ENCODE data around the gene KIF19.

The KIF19 gene

DNA sequence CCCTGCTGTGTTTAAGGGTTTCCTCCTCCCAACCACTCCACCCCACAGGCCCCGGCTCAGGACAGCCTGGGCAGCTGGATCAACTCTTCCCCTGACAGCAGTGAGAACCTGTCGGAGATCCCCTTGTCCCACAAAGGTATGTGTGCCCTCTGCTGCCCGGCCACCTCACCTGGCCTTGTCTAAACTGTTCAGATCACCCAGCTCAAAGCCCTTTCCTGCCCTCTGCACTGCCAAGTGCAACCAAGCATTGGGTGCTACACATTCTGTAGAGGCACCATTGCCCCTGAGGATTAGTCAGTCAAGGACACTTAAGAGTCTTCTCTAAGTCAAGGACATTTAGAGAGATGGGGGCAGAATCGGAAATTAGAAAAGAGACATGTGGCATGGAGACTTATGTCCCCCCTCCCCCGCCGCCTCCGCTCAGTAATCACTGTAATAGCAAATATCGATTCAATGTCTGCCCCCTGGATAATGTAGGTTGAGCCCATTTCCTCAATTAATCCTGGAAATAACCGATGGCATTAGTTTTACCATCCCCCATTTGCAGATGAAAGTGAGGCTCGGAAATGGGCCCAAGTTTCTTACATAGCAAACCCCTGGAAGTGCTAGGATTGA, 27.5 kb downstream of the KIF19 start:
- WGBS = 78% methylated on average over 10 of the region's 10 CpGs
- H3K9ac ChIP-seq (ENCODE audit: low read length) = no peak overlapping the region
- no peak overlapping the region for H2BK5ac ChIP-seq (ENCODE audit: low read depth, low read length, poor library complexity, severe bottlenecking)
- H4K8ac ChIP-seq (ENCODE audit: low read length) = no peak overlapping the region
- H2BK15ac ChIP-seq (ENCODE audit: low read depth, poor library complexity, severe bottlenecking) = no peak overlapping the region
- H3K27ac ChIP-seq (ENCODE audit: low read length, poor library complexity, severe bottlenecking) = no peak overlapping the region
- H3K36me3 ChIP-seq (ENCODE audit: control insufficient read depth in 1 of 2, insufficient read depth in 2 of 2, low read depth in 1 of 2, low read length in 2 of 2) = no peaks in the 10 kb centered on the region
- H2BK12ac ChIP-seq (ENCODE audit: low read length in 2 of 2) = no peak overlapping the region
- H3K14ac ChIP-seq (ENCODE audit: low read length in 2 of 2) = no peak overlapping the region
- no peak overlapping the region for H2AFZ ChIP-seq (ENCODE audit: low read depth, low read length)
- no peaks in the 10 kb centered on the region for H3K9me3 ChIP-seq (ENCODE audit: control insufficient read depth, low read length)
- no peak overlapping the region for H2AK5ac ChIP-seq (ENCODE audit: low read length, severe bottlenecking)
- H3K4me2 ChIP-seq (ENCODE audit: low read length, poor library complexity, severe bottlenecking) = no peak overlapping the region
- no peak overlapping the region for H3K4ac ChIP-seq (ENCODE audit: low read depth in 1 of 2, low read length in 2 of 2)
- H3K23ac ChIP-seq (ENCODE audit: low read length in 2 of 2) = no peak overlapping the region
- peaks cover 49 to 93% of the 10 kb centered on the region in 2 experiments for H3K27me3 ChIP-seq (ENCODE audit: control insufficient read depth in 1 of 2, insufficient read depth in 1 of 2, low read length in 2 of 2)
- H2BK120ac ChIP-seq (ENCODE audit: low read depth, low read length) = no peak overlapping the region
- DNase-seq = no peak
- H3K4me3 ChIP-seq (ENCODE audit: insufficient read depth in 1 of 2, low read depth in 1 of 2, low read length in 2 of 2) = no peak overlapping the region
- no peak overlapping the region for H4K91ac ChIP-seq (ENCODE audit: low read length)
- peaks cover 4% of the 10 kb centered on the region for H3K4me1 ChIP-seq (ENCODE audit: control insufficient read depth, insufficient read depth, low read depth, low read length)
- no peaks in the 10 kb centered on the region for H3K79me1 ChIP-seq (replicated peaks; ENCODE audit: low read length, poor library complexity, severe bottlenecking)
- no peak overlapping the region for H3K18ac ChIP-seq (ENCODE audit: low read depth in 1 of 2, low read length in 2 of 2)

- no peak overlapping the region for H4K91ac ChIP-seq (ENCODE audit: low read length)
- peaks cover 4% of the 10 kb centered on the region for H3K4me1 ChIP-seq (ENCODE audit: control insufficient read depth, insufficient read depth, low read depth, low read length)
- H2BK120ac ChIP-seq (ENCODE audit: low read depth, low read length) = no peak overlapping the region
- no peaks in the 10 kb centered on the region for H3K9me3 ChIP-seq (ENCODE audit: control insufficient read depth, low read length)
- H4K8ac ChIP-seq (ENCODE audit: low read length) = no peak overlapping the region
- H3K9ac ChIP-seq (ENCODE audit: low read length) = no peak overlapping the region
- H3K4ac ChIP-seq (ENCODE audit: low read depth in 1 of 2, low read length in 2 of 2) = no peak overlapping the region
- H2AK5ac ChIP-seq (ENCODE audit: low read length, severe bottlenecking) = no peak overlapping the region
- H3K27me3 ChIP-seq (ENCODE audit: control insufficient read depth in 1 of 2, insufficient read depth in 1 of 2, low read length in 2 of 2) = peaks cover 50 to 94% of the 10 kb centered on the region in 2 experiments
- no peak overlapping the region for H3K4me2 ChIP-seq (ENCODE audit: low read length, poor library complexity, severe bottlenecking)
- no peak overlapping the region for H2BK15ac ChIP-seq (ENCODE audit: low read depth, poor library complexity, severe bottlenecking)
- H3K18ac ChIP-seq (ENCODE audit: low read depth in 1 of 2, low read length in 2 of 2) = no peak overlapping the region
- no peak overlapping the region for H3K4me3 ChIP-seq (ENCODE audit: insufficient read depth in 1 of 2, low read depth in 1 of 2, low read length in 2 of 2)
- H2BK12ac ChIP-seq (ENCODE audit: low read length in 2 of 2) = no peak overlapping the region
- no peak overlapping the region for H2BK5ac ChIP-seq (ENCODE audit: low read depth, low read length, poor library complexity, severe bottlenecking)
- H2AFZ ChIP-seq (ENCODE audit: low read depth, low read length) = no peak overlapping the region
- H3K36me3 ChIP-seq (ENCODE audit: control insufficient read depth in 1 of 2, insufficient read depth in 2 of 2, low read depth in 1 of 2, low read length in 2 of 2) = no peaks in the 10 kb centered on the region
- no peak overlapping the region for H3K27ac ChIP-seq (ENCODE audit: low read length, poor library complexity, severe bottlenecking)
- H3K14ac ChIP-seq (ENCODE audit: low read length in 2 of 2) = no peak overlapping the region
- no peak overlapping the region for H3K23ac ChIP-seq (ENCODE audit: low read length in 2 of 2)
- H3K79me1 ChIP-seq (replicated peaks; ENCODE audit: low read length, poor library complexity, severe bottlenecking) = no peaks in the 10 kb centered on the region
- no peak for DNase-seq
- WGBS = 17% methylated on average over 29 of the region's 29 CpGs
These were observed 28.1 kb downstream of the KIF19 start for GRCh38 chr17:74354123-74354522.

GRCh38 chr17:74354561-74354960, 28.5 kb downstream of the KIF19 start:
- H3K18ac ChIP-seq (ENCODE audit: low read depth in 1 of 2, low read length in 2 of 2) = no peak overlapping the region
- H3K4me2 ChIP-seq (ENCODE audit: low read length, poor library complexity, severe bottlenecking) = no peak overlapping the region
- H2BK5ac ChIP-seq (ENCODE audit: low read depth, low read length, poor library complexity, severe bottlenecking) = no peak overlapping the region
- no peak overlapping the region for H2AK5ac ChIP-seq (ENCODE audit: low read length, severe bottlenecking)
- H2BK12ac ChIP-seq (ENCODE audit: low read length in 2 of 2) = no peak overlapping the region
- H3K4me1 ChIP-seq (ENCODE audit: control insufficient read depth, insufficient read depth, low read depth, low read length) = peaks cover 4% of the 10 kb centered on the region
- 85% methylated on average over 7 of the region's 10 CpGs for WGBS
- no peaks in the 10 kb centered on the region for H3K9me3 ChIP-seq (ENCODE audit: control insufficient read depth, low read length)
- no peak overlapping the region for H3K9ac ChIP-seq (ENCODE audit: low read length)
- peaks cover 52 to 94% of the 10 kb centered on the region in 2 experiments for H3K27me3 ChIP-seq (ENCODE audit: control insufficient read depth in 1 of 2, insufficient read depth in 1 of 2, low read length in 2 of 2)
- no peak overlapping the region for H3K14ac ChIP-seq (ENCODE audit: low read length in 2 of 2)
- no peak overlapping the region for H3K4ac ChIP-seq (ENCODE audit: low read depth in 1 of 2, low read length in 2 of 2)
- H3K79me1 ChIP-seq (replicated peaks; ENCODE audit: low read length, poor library complexity, severe bottlenecking) = no peaks in the 10 kb centered on the region
- H4K8ac ChIP-seq (ENCODE audit: low read length) = no peak overlapping the region
- no peak for DNase-seq
- no peak overlapping the region for H4K91ac ChIP-seq (ENCODE audit: low read length)
- no peak overlapping the region for H3K23ac ChIP-seq (ENCODE audit: low read length in 2 of 2)
- H3K4me3 ChIP-seq (ENCODE audit: insufficient read depth in 1 of 2, low read depth in 1 of 2, low read length in 2 of 2) = no peak overlapping the region
- no peak overlapping the region for H2BK120ac ChIP-seq (ENCODE audit: low read depth, low read length)
- no peaks in the 10 kb centered on the region for H3K36me3 ChIP-seq (ENCODE audit: control insufficient read depth in 1 of 2, insufficient read depth in 2 of 2, low read depth in 1 of 2, low read length in 2 of 2)
- no peak overlapping the region for H3K27ac ChIP-seq (ENCODE audit: low read length, poor library complexity, severe bottlenecking)
- no peak overlapping the region for H2BK15ac ChIP-seq (ENCODE audit: low read depth, poor library complexity, severe bottlenecking)
- no peak overlapping the region for H2AFZ ChIP-seq (ENCODE audit: low read depth, low read length)

- Histone ChIP-seq H3K4me3 (ENCODE audit: insufficient read depth in 1 of 2, low read depth in 1 of 2, low read length in 2 of 2) (no peak overlapping the region), H3K9me3 (ENCODE audit: control insufficient read depth, low read length) (no peaks in the 10 kb centered on the region), H3K18ac (ENCODE audit: low read depth in 1 of 2, low read length in 2 of 2) (no peak overlapping the region), H3K23ac (ENCODE audit: low read length in 2 of 2) (no peak overlapping the region), H3K14ac (ENCODE audit: low read length in 2 of 2) (no peak overlapping the region), H3K79me1 (replicated peaks; ENCODE audit: low read length, poor library complexity, severe bottlenecking) (no peaks in the 10 kb centered on the region), H3K4ac (ENCODE audit: low read depth in 1 of 2, low read length in 2 of 2) (no peak overlapping the region), H2BK15ac (ENCODE audit: low read depth, poor library complexity, severe bottlenecking) (no peak overlapping the region), H3K4me2 (ENCODE audit: low read length, poor library complexity, severe bottlenecking) (no peak overlapping the region), H3K27ac (ENCODE audit: low read length, poor library complexity, severe bottlenecking) (no peak overlapping the region), H2AFZ (ENCODE audit: low read depth, low read length) (no peak overlapping the region), H4K91ac (ENCODE audit: low read length) (no peak overlapping the region), H3K9ac (ENCODE audit: low read length) (no peak overlapping the region), H2BK120ac (ENCODE audit: low read depth, low read length) (no peak overlapping the region), H2AK5ac (ENCODE audit: low read length, severe bottlenecking) (no peak overlapping the region), H3K27me3 (ENCODE audit: control insufficient read depth in 1 of 2, insufficient read depth in 1 of 2, low read length in 2 of 2) (peaks cover 58 to 96% of the 10 kb centered on the region in 2 experiments), H3K4me1 (ENCODE audit: control insufficient read depth, insufficient read depth, low read depth, low read length) (peaks cover 4% of the 10 kb centered on the region), H2BK5ac (ENCODE audit: low read depth, low read length, poor library complexity, severe bottlenecking) (no peak overlapping the region), H2BK12ac (ENCODE audit: low read length in 2 of 2) (no peak overlapping the region), H4K8ac (ENCODE audit: low read length) (no peak overlapping the region), H3K36me3 (ENCODE audit: control insufficient read depth in 1 of 2, insufficient read depth in 2 of 2, low read depth in 1 of 2, low read length in 2 of 2) (no peaks in the 10 kb centered on the region)
- 93% methylated on average over 8 of the region's 8 CpGs for WGBS
- DNase-seq = no peak
These were observed 29.0 kb downstream of the KIF19 start for GRCh38 chr17:74355065-74355464.
